A673 (cell line): ENCODE measurements around the gene KCNB1. TPM values are rescaled to one million over a fixed set of nuclear protein-coding genes. Genes with fewer than 3 reads are reported as not detected.

Experiments
- BruUV-seq: library from RNA; stranded (reverse); fragments of 400-500 nt; replicated peaks from 2 replicates; lab custom pipeline; 2021; lab: Mats Ljungman, UMichigan
- CTCF ChIA-PET: fragments of 300-600 bp; sonication (Branson Sonifier 250); formaldehyde crosslinking; loops from one replicate; lab custom pipeline; 2022; ENCODE audit warnings: antibody characterized with exemption; lab: Charles Lee
- POLR2A ChIA-PET: fragments of 300-600 bp; sonication (Branson Sonifier 250); formaldehyde crosslinking; loops from one replicate; lab custom pipeline; 2022; ENCODE audit warnings: antibody characterized with exemption; ENCODE audit not compliant: low non-redundant PET; lab: Charles Lee
- DNase-seq: peaks from one replicate; pipeline ENCODE4 v3.0.0-alpha.2; 2015; ENCODE audit warnings: low spot score
- H3K27ac ChIP-seq: fragments of 200-600 bp; sonication (generic); 2 replicates; pipeline ENCODE4 v1.5.1; 2016; ENCODE audit warnings: mixed run types, low read depth, mild to moderate bottlenecking, mixed read lengths, antibody characterized with exemption, low read length; ENCODE audit not compliant: poor library complexity, severe bottlenecking
- H3K27me3 ChIP-seq: fragments of 200-600 bp; sonication (generic); replicated peaks from 2 replicates; pipeline ENCODE4 v1.6.1; 2017; ENCODE audit warnings: mixed run types, low read depth, mild to moderate bottlenecking, mixed read lengths, antibody characterized with exemption, low read length; ENCODE audit not compliant: insufficient read depth, poor library complexity
- H3K36me3 ChIP-seq: fragments of 200-600 bp; sonication (generic); 2 replicates; pipeline ENCODE4 v1.6.1; 2016; ENCODE audit warnings: mixed run types, mild to moderate bottlenecking, mixed read lengths, antibody characterized with exemption, low read length; ENCODE audit not compliant: insufficient read depth, poor library complexity, severe bottlenecking
- H3K4me1 ChIP-seq: fragments of 200-600 bp; sonication (generic); 2 replicates; pipeline ENCODE4 v1.6.1; 2017; ENCODE audit warnings: mixed run types, mild to moderate bottlenecking, mixed read lengths, antibody characterized with exemption, low read length; ENCODE audit not compliant: insufficient read depth, poor library complexity, severe bottlenecking
- H3K4me3 ChIP-seq: fragments of 200-600 bp; sonication (generic); 2 replicates; pipeline ENCODE4 v1.5.1; 2016; ENCODE audit warnings: low read depth, mixed run types, mild to moderate bottlenecking, mixed read lengths, low read length; ENCODE audit not compliant: poor library complexity, severe bottlenecking
- H3K9me3 ChIP-seq: fragments of 200-600 bp; sonication (generic); 2 replicates; pipeline ENCODE4 v1.6.1; 2016; ENCODE audit warnings: mixed run types, low read depth, mild to moderate bottlenecking, mixed read lengths, antibody characterized with exemption, low read length; ENCODE audit not compliant: poor library complexity, severe bottlenecking
- CTCF ChIP-seq: fragments of 300-800, 200-600 bp; sonication (generic); conservative IDR thresholded peaks from 2 replicates; pipeline ENCODE4 v1.5.1; 2017; ENCODE audit warnings: low read depth, mild to moderate bottlenecking, antibody characterized with exemption, low read length, moderate library complexity, mixed read lengths
- EZH2 ChIP-seq: fragments of 200-600 bp; sonication (generic); IDR thresholded peaks from 2 replicates; pipeline ENCODE4 v1.6.1; 2017; ENCODE audit warnings: borderline replicate concordance, low read depth, mild to moderate bottlenecking, mixed read lengths, antibody characterized with exemption, low read length; ENCODE audit not compliant: poor library complexity, severe bottlenecking
- intact Hi-C: fragments of 100-400 bp; cut with micrococcal nuclease; formaldehyde crosslinking; loops from one replicate; pipeline ENCODE4 v1.10.0; 2022; ENCODE audit not compliant: unreplicated experiment
- total RNA-seq: library from RNA; stranded (reverse); gene quantifications from 2 replicates; pipeline ENCODE4 v1.2.3, GENCODE V29; 2021

Gene KCNB1
- total RNA-seq, 1 experiment from 2014 or later = not detected

- intact Hi-C loops = no loop called here
- no peak overlapping the region for H3K27ac ChIP-seq
- no peaks in the 10 kb centered on the region for H3K9me3 ChIP-seq
These were observed 100.6 kb downstream of the KCNB1 start for GRCh38 chr20:49381558-49382493.

GRCh38 chr20:49380337-49380780 is 102.1 kb downstream of the KCNB1 start:
- Histone ChIP-seq H3K27ac (no peak overlapping the region), H3K9me3 (no peaks in the 10 kb centered on the region), H3K4me1 (no peaks in the 10 kb centered on the region), H3K27me3 (no peaks in the 10 kb centered on the region), H3K4me3 (no peak overlapping the region), H3K36me3 (no peaks in the 10 kb centered on the region)
- POLR2A ChIA-PET = interaction anchor here (0.9 kb wide), 1 partner anchor 37 kb away, joined by 3 read pairs; no protein-coding TSS in a partner anchor
- no peak for TF ChIP-seq EZH2
- TF ChIP-seq CTCF = no peak
- CTCF ChIA-PET = no interaction called here
- intact Hi-C loops = no loop called here
- BruUV-seq = no TSS peak
- no peak for DNase-seq

More at GRCh38 chr20:49381558-49382493, 100.6 kb downstream of the KCNB1 start:
- Histone ChIP-seq H3K4me1 (no peaks in the 10 kb centered on the region), H3K27me3 (no peaks in the 10 kb centered on the region), H3K36me3 (no peaks in the 10 kb centered on the region), H3K4me3 (no peak overlapping the region)
- BruUV-seq = no TSS peak
- CTCF ChIA-PET = interaction anchor here (0.7 kb wide), 1 partner anchor 37 kb away, joined by 3 read pairs; no protein-coding TSS in a partner anchor
- TF ChIP-seq EZH2 (no peak), CTCF (no peak)
- POLR2A ChIA-PET = no interaction called here
- peak; percentile 45 for DNase-seq

GRCh38 chr20:49379338-49379737 is 103.1 kb downstream of the KCNB1 start:
- H3K36me3 ChIP-seq = no peaks in the 10 kb centered on the region
- TF ChIP-seq EZH2 = no peak
- TF ChIP-seq CTCF = no peak
- BruUV-seq = no TSS peak
- intact Hi-C loops = no loop called here
- H3K27ac ChIP-seq = no peak overlapping the region
- no peaks in the 10 kb centered on the region for H3K4me1 ChIP-seq
- H3K27me3 ChIP-seq = no peaks in the 10 kb centered on the region
- no peaks in the 10 kb centered on the region for H3K9me3 ChIP-seq
- ChIA-PET POLR2A (no interaction called here), CTCF (no interaction called here)
- no peak overlapping the region for H3K4me3 ChIP-seq
- DNase-seq = no peak
